SK-N-SH (cell line): ENCODE results near the gene TMEM60. TPM values are rescaled to one million over a fixed set of nuclear protein-coding genes. Genes with fewer than 3 reads are reported as not detected.
A peak's percentile ranks its signal among the peaks of the same experiment; 100 is the strongest.

Source experiments
- CTCF ChIA-PET: fragments of 300-600, 350-600 bp; formaldehyde crosslinking; extraction: SDS; loops from one replicate; lab custom pipeline; 2021; lab: Yijun Ruan, JAX
- POLR2A ChIA-PET: fragments of 350-600 bp; sonication (Branson Sonifier 250); formaldehyde crosslinking; extraction: SDS; loops from one replicate; lab custom pipeline; 2020; ENCODE audit warnings: antibody characterized with exemption, inconsistent platforms; lab: Yijun Ruan, JAX
- DNase-seq: peaks from one replicate; pipeline ENCODE4 v3.0.0; 2012
- H2AFZ ChIP-seq: fragments of 200-600 bp; sonication (generic); 2 replicates; pipeline ENCODE4 v1.8.1; 2016; ENCODE audit warnings: antibody characterized with exemption, mild to moderate bottlenecking, low read depth
- H3F3A ChIP-seq: fragments of 200-600 bp; sonication (generic); replicated peaks from 2 replicates; pipeline ENCODE3; 2016; ENCODE audit warnings: antibody characterized with exemption, mild to moderate bottlenecking; ENCODE audit not compliant: insufficient read depth
- H3K27ac ChIP-seq, 2 experiments: fragments of 200-500 bp in 1 of 2; fragments of 200-600 bp in 1 of 2; sonication (Bioruptor generic) in 1 of 2; sonication (generic), shearing (Covaris generic) in 1 of 2; 2 replicates each; pipeline versions ENCODE4 v1.5.1 to v1.6.1; 2014 to 2016; ENCODE audit warnings: low read depth in 2 of 2, inconsistent platforms in 1 of 2, low read length in 1 of 2, mild to moderate bottlenecking in 1 of 2, mixed read lengths in 1 of 2
- H3K27me3 ChIP-seq: fragments of 200-600 bp; sonication (generic), shearing (Covaris generic); 2 replicates; pipeline ENCODE4 v1.6.1; 2016; ENCODE audit warnings: mixed run types; ENCODE audit not compliant: insufficient read depth
- H3K36me3 ChIP-seq, 2 experiments: fragments of 200-500 bp in 1 of 2; fragments of 200-600 bp in 1 of 2; sonication (Bioruptor generic) in 1 of 2; sonication (generic) in 1 of 2; replicated peaks in 1 of 2; 2 replicates each; pipeline versions ENCODE3 to v1.5.1; 2014 to 2016; ENCODE audit warnings: low read length in 1 of 2, mild to moderate bottlenecking in 1 of 2; ENCODE audit not compliant: insufficient read depth in 2 of 2, control insufficient read depth in 1 of 2
- H3K4me1 ChIP-seq, 2 experiments: fragments of 200-500 bp in 1 of 2; fragments of 200-600 bp in 1 of 2; sonication (Bioruptor generic) in 1 of 2; sonication (generic), shearing (Covaris generic) in 1 of 2; 2 replicates each; pipeline versions ENCODE4 v1.5.1 to v1.6.1; 2014 to 2016; ENCODE audit warnings: low read depth in 1 of 2, low read length in 1 of 2, mixed run types in 1 of 2; ENCODE audit not compliant: insufficient read depth in 2 of 2, control insufficient read depth in 1 of 2
- H3K4me2 ChIP-seq: fragments of 200-600 bp; sonication (generic), shearing (Covaris generic); 2 replicates; pipeline ENCODE4 v1.6.1; 2017; ENCODE audit warnings: mixed run types
- H3K4me3 ChIP-seq, 2 experiments: fragments of 200-500 bp in 1 of 2; fragments of 200-600 bp in 1 of 2; sonication (Bioruptor generic) in 1 of 2; sonication (generic), shearing (Covaris generic) in 1 of 2; 2 replicates each; pipeline versions ENCODE4 v1.5.1 to v1.8.1; 2014 to 2016; ENCODE audit warnings: low read depth in 2 of 2, inconsistent platforms in 1 of 2, low read length in 1 of 2, mild to moderate bottlenecking in 1 of 2, mixed read lengths in 1 of 2, moderate library complexity in 1 of 2
- H3K79me2 ChIP-seq: fragments of 200-600 bp; sonication (generic); 2 replicates; pipeline ENCODE4 v1.8.1; 2017; ENCODE audit warnings: mild to moderate bottlenecking; ENCODE audit not compliant: insufficient read depth
- H3K9ac ChIP-seq: fragments of 200-600 bp; sonication (generic); 2 replicates; pipeline ENCODE4 v1.6.1; 2017; ENCODE audit warnings: mixed run types
- H3K9me2 ChIP-seq: fragments of 200-600 bp; sonication (generic); 2 replicates; pipeline ENCODE4 v1.6.1; 2017; ENCODE audit warnings: mixed run types
- H3K9me3 ChIP-seq: fragments of 200-600 bp; sonication (generic); 2 replicates; pipeline ENCODE4 v1.6.1; 2017; ENCODE audit warnings: mixed run types, mild to moderate bottlenecking, moderate library complexity
- H4K20me1 ChIP-seq: fragments of 200-600 bp; sonication (generic); 2 replicates; pipeline ENCODE4 v1.6.1; 2017; ENCODE audit warnings: mild to moderate bottlenecking, mixed run types; ENCODE audit not compliant: insufficient read depth
- CTCF ChIP-seq: fragments of 200-600 bp; sonication (generic); IDR thresholded peaks from 2 replicates; pipeline ENCODE4 v1.6.1; 2017; ENCODE audit warnings: antibody characterized with exemption, mild to moderate bottlenecking, moderate library complexity
- ELF1 ChIP-seq: IDR thresholded peaks from 2 replicates; pipeline ENCODE4 v1.4.0; 2012
- GABPA ChIP-seq: IDR thresholded peaks from 2 replicates; pipeline ENCODE4 v1.4.0; 2012; ENCODE audit warnings: low read depth, mild to moderate bottlenecking
- MAX ChIP-seq: IDR thresholded peaks from 2 replicates; pipeline ENCODE4 v1.4.0; 2012; ENCODE audit warnings: low read depth
- MXI1 ChIP-seq: IDR thresholded peaks from 2 replicates; pipeline ENCODE4 v1.6.1; 2012; ENCODE audit warnings: mild to moderate bottlenecking, low read depth, low read length, improper control_type of control experiment
- NFIC ChIP-seq: IDR thresholded peaks from 2 replicates; pipeline ENCODE4 v1.4.0; 2012; ENCODE audit warnings: borderline replicate concordance
- RAD21 ChIP-seq: IDR thresholded peaks from 2 replicates; pipeline ENCODE4 v1.6.1; 2012; ENCODE audit warnings: mild to moderate bottlenecking, low read length
- SMC3 ChIP-seq: IDR thresholded peaks from 2 replicates; pipeline ENCODE4 v1.6.1; 2012; ENCODE audit warnings: low read depth, low read length, improper control_type of control experiment
- TCF12 ChIP-seq: IDR thresholded peaks from 2 replicates; pipeline ENCODE4 v1.4.0; 2012
- WGBS: methylation state at CpG from one replicate; pipeline ENCODE4 v1.1.6; 2017; ENCODE audit warnings: low lambda C conversion rate; 5-methylcytosine and 5-hydroxymethylcytosine counted together
- polyA plus RNA-seq, 3 experiments: library from polyadenylated mRNA; depleted of rRNA; stranded (reverse); fragments of >200 nt; gene quantifications; 2 replicates each; pipeline ENCODE4 v1.2.3, GENCODE V29; 2012
- TF ChIP-seq, protein P1 (sequence below): IDR thresholded peaks from 2 replicates; pipeline ENCODE4; 2012

TMEM60 gene
- polyA plus RNA-seq, 1 of the 3 experiments (the other 2 are of a cell fraction): 24.8 TPM

DNA sequence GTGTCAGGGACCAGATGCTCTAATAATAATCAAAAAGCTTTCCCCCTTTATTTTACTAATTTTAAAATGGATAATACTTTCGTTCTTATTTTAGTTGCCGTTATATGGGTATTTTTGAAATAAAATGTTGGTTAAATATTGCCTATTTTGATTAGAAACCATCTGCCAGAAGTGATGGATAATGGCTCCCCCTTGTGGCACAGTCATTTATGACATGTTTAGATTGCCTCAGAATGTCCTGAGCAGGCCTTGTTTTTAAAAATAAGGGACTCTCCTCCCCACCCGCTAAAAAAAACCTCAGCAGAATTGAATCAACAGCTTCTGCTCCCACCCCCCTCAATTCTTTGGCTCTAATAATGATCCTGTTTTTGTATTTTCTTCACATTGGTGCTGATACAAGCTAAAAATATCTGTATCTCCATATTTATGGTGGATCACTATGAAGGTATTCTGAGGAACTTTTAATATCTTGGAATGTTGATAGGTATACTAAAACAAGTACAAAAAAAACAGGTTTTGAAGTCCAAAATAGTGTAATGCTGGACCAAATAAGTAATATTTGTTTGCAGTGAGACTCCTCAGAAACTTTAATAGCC, 38.8 kb downstream of the TMEM60 start:
- Histone ChIP-seq H3K4me3 (no peak overlapping the region), H3K36me3 (peaks cover 0 to 4% of the 10 kb centered on the region in 2 experiments), H3K79me2 (peaks cover 54% of the 10 kb centered on the region), H3F3A (peaks cover 6% of the 10 kb centered on the region), H3K4me2 (no peak overlapping the region), H4K20me1 (no peaks in the 10 kb centered on the region), H3K9me3 (no peaks in the 10 kb centered on the region), H3K27me3 (no peaks in the 10 kb centered on the region), H3K9ac (no peak overlapping the region), H3K27ac (peak overlapping the region in 1 of 2 experiments; percentile 1; a peak in 1 of 4 replicates), H3K9me2 (no peaks in the 10 kb centered on the region), H2AFZ (no peak overlapping the region), H3K4me1 (peaks cover 0 to 4% of the 10 kb centered on the region in 2 experiments; a peak in 1 of 4 replicates)
- peak; percentile 51 for DNase-seq
- WGBS: under 1% methylated on average over 3 of the region's 3 CpGs
- ChIA-PET CTCF (interaction anchor here (0.6 to 12.4 kb wide), 67 partner anchors 11 to 1934 kb away, joined by 3 to 392 read pairs (median 4); partner anchors contain the start of genes PHTF2, RSBN1L and TMEM60), POLR2A (no interaction called here)
- peak; percentile 92 for TF ChIP-seq SMC3
- 0 out of 2 replicates have a peak, but pooled peaks have one; percentile 13 for TF ChIP-seq MAX
- TF ChIP-seq RAD21: peak; percentile 98
- no peak for TF ChIP-seq MXI1
- peak; percentile 98 for TF ChIP-seq CTCF
- TF ChIP-seq TCF12: peak; percentile 9; the same call in 1 of the 2 replicates

DNA sequence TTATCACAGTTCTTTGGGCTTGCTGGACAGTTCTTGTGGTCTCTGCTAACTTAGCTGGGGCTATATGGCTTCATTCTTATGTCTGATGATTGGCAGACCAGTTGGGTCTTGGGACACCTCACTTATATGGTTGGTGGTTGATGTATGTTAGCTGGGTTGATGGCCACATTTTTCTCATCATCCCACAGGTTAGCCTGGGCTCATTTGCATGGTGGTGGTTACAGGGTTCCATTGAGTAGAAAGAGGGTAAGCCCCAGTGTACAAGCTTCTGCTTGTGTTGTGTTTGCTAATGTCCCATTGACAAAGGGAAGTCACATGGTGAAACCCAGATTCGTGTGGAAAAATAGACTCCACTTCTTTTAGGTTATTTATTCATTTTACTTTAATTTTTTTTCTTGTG, 40.6 kb downstream of the TMEM60 start:
- Histone ChIP-seq H3K4me1 (peaks cover 0 to 4% of the 10 kb centered on the region in 2 experiments; a peak in 1 of 4 replicates), H3K27me3 (no peaks in the 10 kb centered on the region), H4K20me1 (no peaks in the 10 kb centered on the region), H3F3A (peaks cover 6% of the 10 kb centered on the region), H3K79me2 (peaks cover 57% of the 10 kb centered on the region), H3K27ac (no peak overlapping the region), H3K36me3 (peaks cover 2 to 4% of the 10 kb centered on the region in 2 experiments), H3K9me3 (no peaks in the 10 kb centered on the region), H2AFZ (no peak overlapping the region), H3K4me2 (no peak overlapping the region), H3K9me2 (no peaks in the 10 kb centered on the region), H3K9ac (no peak overlapping the region), H3K4me3 (no peak overlapping the region)
- TF ChIP-seq, protein P1, sequence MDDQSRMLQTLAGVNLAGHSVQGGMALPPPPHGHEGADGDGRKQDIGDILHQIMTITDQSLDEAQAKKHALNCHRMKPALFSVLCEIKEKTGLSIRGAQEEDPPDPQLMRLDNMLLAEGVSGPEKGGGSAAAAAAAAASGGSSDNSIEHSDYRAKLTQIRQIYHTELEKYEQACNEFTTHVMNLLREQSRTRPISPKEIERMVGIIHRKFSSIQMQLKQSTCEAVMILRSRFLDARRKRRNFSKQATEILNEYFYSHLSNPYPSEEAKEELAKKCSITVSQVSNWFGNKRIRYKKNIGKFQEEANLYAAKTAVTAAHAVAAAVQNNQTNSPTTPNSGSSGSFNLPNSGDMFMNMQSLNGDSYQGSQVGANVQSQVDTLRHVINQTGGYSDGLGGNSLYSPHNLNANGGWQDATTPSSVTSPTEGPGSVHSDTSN: no peak
- TF ChIP-seq GABPA: no peak
- TF ChIP-seq NFIC: no peak
- no peak for TF ChIP-seq ELF1
- POLR2A ChIA-PET: interaction anchor here (1.3 to 1.6 kb wide), 2 partner anchors 62 to 106 kb away, joined by 3 to 5 read pairs; partner anchors contain the start of gene RSBN1L
- no peak for DNase-seq
- CTCF ChIA-PET: interaction anchor here (1.1 to 12.4 kb wide), 7 partner anchors 15 to 103 kb away, joined by 3 to 392 read pairs (median 4); partner anchors contain the start of gene RSBN1L
- WGBS: 85% methylated on average over 1 of the region's 1 CpG
